Nucleus accumbens (tissue), 56 donors: ENCODE data around the gene CCDC159.

Source experiments
- DNase-seq, 56 donors: peaks; one replicate each; lab custom pipeline; 2025; lab: John Stamatoyannopoulos, UW

The CCDC159 gene

GRCh38 chr19:11383706-11384048, 37.4 kb downstream of the CCDC159 start:
- no peak for DNase-seq

GRCh38 chr19:11384778-11385129, 38.4 kb downstream of the CCDC159 start:
- DNase-seq = no peak

- no peak for DNase-seq
These were observed 41.1 kb downstream of the CCDC159 start for GRCh38 chr19:11387162-11388034.

GRCh38 chr19:11390359-11390758, 44.0 kb downstream of the CCDC159 start:
- no peak for DNase-seq

- no peak for DNase-seq
These were observed 44.8 kb downstream of the CCDC159 start for GRCh38 chr19:11390933-11391680.

- DNase-seq = no peak
These were observed 50.8 kb downstream of the CCDC159 start for GRCh38 chr19:11397089-11397610.

- DNase-seq = no peak
These were observed 53.3 kb downstream of the CCDC159 start for GRCh38 chr19:11399667-11400066.

- DNase-seq = no peak
These were observed 54.5 kb downstream of the CCDC159 start for GRCh38 chr19:11400798-11401197.

- DNase-seq = no peak
These were observed 55.7 kb downstream of the CCDC159 start for GRCh38 chr19:11401808-11402543.
